T-helper 17 cell (primary cell): Measurements from ENCODE around the gene TRAPPC3. TPM values are rescaled to one million over a fixed set of nuclear protein-coding genes. Genes with fewer than 3 reads are reported as not detected.
A peak's percentile ranks its signal among the peaks of the same experiment; 100 is the strongest.

Experiments used
- ATAC-seq: fragments of 150-1000 bp; cut with Tn5 transposase; 2 replicates; pipeline ENCODE4 v1.10.0; 2021; ENCODE audit warnings: mild to moderate bottlenecking, moderate library complexity
- DNase-seq, 3 donors: peaks; one replicate each; pipeline versions ENCODE4 v3.0.0 to v3.0.0-alpha.2; 2020 to 2021
- H3K9me3 ChIP-seq: one replicate; pipeline ENCODE4 v1.7.0; 2013; ENCODE audit warnings: low read length, mild to moderate bottlenecking; ENCODE audit not compliant: control insufficient read depth, poor library complexity, severe bottlenecking
- H3K27ac Mint-ChIP-seq: one replicate; pipeline ENCODE4 v1.8.0; 2022; ENCODE audit warnings: mild to moderate bottlenecking, moderate library complexity, mixed read lengths
- H3K27me3 Mint-ChIP-seq: one replicate; pipeline ENCODE4 v1.8.0; 2022; ENCODE audit warnings: mixed read lengths
- H3K36me3 Mint-ChIP-seq: one replicate; pipeline ENCODE4 v1.8.0; 2022; ENCODE audit warnings: low read depth, mixed read lengths
- H3K4me1 Mint-ChIP-seq: one replicate; pipeline ENCODE4 v1.8.0; 2022; ENCODE audit warnings: mild to moderate bottlenecking, mixed read lengths
- H3K4me3 Mint-ChIP-seq: one replicate; pipeline ENCODE4 v1.8.0; 2022; ENCODE audit warnings: mild to moderate bottlenecking, moderate library complexity, mixed read lengths
- total RNA-seq, 4 donors: library from RNA in 2 of 4; stranded (reverse) in 2 of 4; gene quantifications; one replicate each; pipeline ENCODE4 v1.2.3 and lab custom pipeline; 2022 to 2026

Gene TRAPPC3
- total RNA-seq, 2 donors from 2014 or later: 35.0 to 37.8 TPM

GRCh38 chr1:36135796-36136195, 13.5 kb downstream of the TRAPPC3 start:
- no peak overlapping the region for H3K4me3 Mint-ChIP-seq
- ATAC-seq (no peak), DNase-seq (no peak)
- H3K4me1 Mint-ChIP-seq: peaks cover 4% of the 10 kb centered on the region
- peaks cover 4% of the 10 kb centered on the region for H3K36me3 Mint-ChIP-seq
- H3K9me3 ChIP-seq: no peaks in the 10 kb centered on the region
- no peaks in the 10 kb centered on the region for H3K27me3 Mint-ChIP-seq
- H3K27ac Mint-ChIP-seq: peak overlapping the region; percentile 43

GRCh38 chr1:36135330-36135667, 14.0 kb downstream of the TRAPPC3 start:
- H3K9me3 ChIP-seq: no peaks in the 10 kb centered on the region
- Mint-ChIP-seq H3K4me3 (no peak overlapping the region), H3K4me1 (peaks cover 2% of the 10 kb centered on the region), H3K27me3 (no peaks in the 10 kb centered on the region), H3K36me3 (peaks cover 4% of the 10 kb centered on the region), H3K27ac (no peak overlapping the region)
- no peak for ATAC-seq
- no peak for DNase-seq

GRCh38 chr1:36134505-36135329, 14.6 kb downstream of the TRAPPC3 start:
- DNase-seq (no peak), ATAC-seq (peak; percentile 59)
- no peaks in the 10 kb centered on the region for H3K4me1 Mint-ChIP-seq
- peaks cover 4% of the 10 kb centered on the region for H3K36me3 Mint-ChIP-seq
- peak overlapping the region; percentile 21 for H3K27ac Mint-ChIP-seq
- no peaks in the 10 kb centered on the region for H3K9me3 ChIP-seq
- no peaks in the 10 kb centered on the region for H3K27me3 Mint-ChIP-seq
- no peak overlapping the region for H3K4me3 Mint-ChIP-seq

DNA sequence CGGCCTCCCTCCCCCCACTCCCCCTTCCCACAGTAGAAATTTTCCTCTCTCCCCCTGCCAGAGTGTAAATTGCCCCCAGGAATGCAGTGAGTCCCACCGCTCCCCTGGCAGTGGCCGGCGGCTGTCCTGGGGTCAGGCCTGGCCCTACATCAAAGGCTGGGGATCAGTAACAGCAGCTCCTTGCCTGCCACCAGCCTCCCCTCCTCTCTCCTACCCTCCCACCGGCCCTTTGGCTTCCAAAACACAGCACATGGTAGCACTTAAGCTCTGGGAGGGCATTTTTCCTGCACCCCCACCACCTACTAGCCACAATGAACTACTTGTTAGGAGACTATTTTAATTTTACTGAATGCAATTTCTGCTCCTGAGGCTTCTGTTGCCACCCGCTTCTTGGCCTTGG, 15.3 kb downstream of the TRAPPC3 start:
- H3K27me3 Mint-ChIP-seq: no peaks in the 10 kb centered on the region
- H3K36me3 Mint-ChIP-seq: peaks cover 2% of the 10 kb centered on the region
- H3K27ac Mint-ChIP-seq: no peak overlapping the region
- no peak overlapping the region for H3K4me3 Mint-ChIP-seq
- ATAC-seq: no peak
- no peak for DNase-seq
- no peaks in the 10 kb centered on the region for H3K9me3 ChIP-seq
- H3K4me1 Mint-ChIP-seq: no peaks in the 10 kb centered on the region

DNA sequence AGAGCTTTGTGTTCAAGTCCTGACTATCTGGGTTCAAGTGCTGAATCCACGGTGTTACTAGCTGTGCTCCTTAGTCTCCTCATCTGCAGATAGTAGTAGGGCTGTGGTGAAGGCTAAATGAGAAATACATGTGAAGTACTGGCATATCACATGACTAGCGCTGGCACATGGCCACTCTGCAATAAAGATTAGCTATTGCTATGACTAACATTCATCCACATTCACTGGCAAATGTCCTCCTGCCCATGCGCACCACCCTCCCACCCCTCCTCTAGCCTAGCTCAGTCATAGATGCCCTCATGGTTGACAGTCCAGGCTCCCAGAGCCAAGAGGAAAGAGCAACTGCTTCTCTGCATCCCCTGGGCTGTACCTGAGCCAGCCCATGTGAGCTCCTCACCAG, 15.8 kb downstream of the TRAPPC3 start:
- H3K4me1 Mint-ChIP-seq: no peaks in the 10 kb centered on the region
- DNase-seq (no peak), ATAC-seq (no peak)
- no peak overlapping the region for H3K27ac Mint-ChIP-seq
- H3K27me3 Mint-ChIP-seq: no peaks in the 10 kb centered on the region
- H3K36me3 Mint-ChIP-seq: peaks cover 2% of the 10 kb centered on the region
- H3K4me3 Mint-ChIP-seq: no peak overlapping the region
- no peaks in the 10 kb centered on the region for H3K9me3 ChIP-seq

GRCh38 chr1:36132029-36132428, 17.3 kb downstream of the TRAPPC3 start:
- H3K27ac Mint-ChIP-seq: no peak overlapping the region

GRCh38 chr1:36128905-36129206, 20.4 kb downstream of the TRAPPC3 start:
- DNase-seq (no peak), ATAC-seq (no peak)
- no peaks in the 10 kb centered on the region for H3K36me3 Mint-ChIP-seq
- H3K27ac Mint-ChIP-seq: peak overlapping the region; percentile 71
- peaks cover 18% of the 10 kb centered on the region for H3K4me1 Mint-ChIP-seq
- H3K9me3 ChIP-seq: no peaks in the 10 kb centered on the region
- peaks cover 21% of the 10 kb centered on the region for H3K27me3 Mint-ChIP-seq
- H3K4me3 Mint-ChIP-seq: no peak overlapping the region

More at GRCh38 chr1:36132029-36132428, 17.3 kb downstream of the TRAPPC3 start:
- Mint-ChIP-seq H3K4me1 (peaks cover 3% of the 10 kb centered on the region), H3K4me3 (no peak overlapping the region), H3K36me3 (no peaks in the 10 kb centered on the region), H3K27me3 (no peaks in the 10 kb centered on the region)
- DNase-seq (no peak), ATAC-seq (no peak)
- no peaks in the 10 kb centered on the region for H3K9me3 ChIP-seq

GRCh38 chr1:36128126-36128904, 21.0 kb downstream of the TRAPPC3 start:
- H3K9me3 ChIP-seq: no peaks in the 10 kb centered on the region
- peaks cover 3% of the 10 kb centered on the region for H3K36me3 Mint-ChIP-seq
- ATAC-seq (no peak), DNase-seq (no peak)
- H3K4me1 Mint-ChIP-seq: peaks cover 23% of the 10 kb centered on the region
- H3K27ac Mint-ChIP-seq: no peak overlapping the region
- no peak overlapping the region for H3K4me3 Mint-ChIP-seq
- H3K27me3 Mint-ChIP-seq: peaks cover 26% of the 10 kb centered on the region

GRCh38 chr1:36126797-36127500, 22.3 kb downstream of the TRAPPC3 start:
- peaks cover 32% of the 10 kb centered on the region for H3K4me1 Mint-ChIP-seq
- H3K36me3 Mint-ChIP-seq: peaks cover 9% of the 10 kb centered on the region
- H3K9me3 ChIP-seq: no peaks in the 10 kb centered on the region
- peak overlapping the region; percentile 49 for H3K4me3 Mint-ChIP-seq
- H3K27me3 Mint-ChIP-seq: peaks cover 40% of the 10 kb centered on the region
- DNase-seq: no peak
- no peak for ATAC-seq
- no peak overlapping the region for H3K27ac Mint-ChIP-seq

- H3K4me3 Mint-ChIP-seq: peak overlapping the region; percentile 78
- H3K36me3 Mint-ChIP-seq: peaks cover 9% of the 10 kb centered on the region
- no peak overlapping the region for H3K27ac Mint-ChIP-seq
- H3K4me1 Mint-ChIP-seq: peaks cover 32% of the 10 kb centered on the region
- H3K9me3 ChIP-seq: no peaks in the 10 kb centered on the region
- DNase-seq (no peak), ATAC-seq (no peak)
- H3K27me3 Mint-ChIP-seq: peaks cover 43% of the 10 kb centered on the region
Observed at GRCh38 chr1:36126005-36126716, 23.1 kb downstream of the TRAPPC3 start.

DNA sequence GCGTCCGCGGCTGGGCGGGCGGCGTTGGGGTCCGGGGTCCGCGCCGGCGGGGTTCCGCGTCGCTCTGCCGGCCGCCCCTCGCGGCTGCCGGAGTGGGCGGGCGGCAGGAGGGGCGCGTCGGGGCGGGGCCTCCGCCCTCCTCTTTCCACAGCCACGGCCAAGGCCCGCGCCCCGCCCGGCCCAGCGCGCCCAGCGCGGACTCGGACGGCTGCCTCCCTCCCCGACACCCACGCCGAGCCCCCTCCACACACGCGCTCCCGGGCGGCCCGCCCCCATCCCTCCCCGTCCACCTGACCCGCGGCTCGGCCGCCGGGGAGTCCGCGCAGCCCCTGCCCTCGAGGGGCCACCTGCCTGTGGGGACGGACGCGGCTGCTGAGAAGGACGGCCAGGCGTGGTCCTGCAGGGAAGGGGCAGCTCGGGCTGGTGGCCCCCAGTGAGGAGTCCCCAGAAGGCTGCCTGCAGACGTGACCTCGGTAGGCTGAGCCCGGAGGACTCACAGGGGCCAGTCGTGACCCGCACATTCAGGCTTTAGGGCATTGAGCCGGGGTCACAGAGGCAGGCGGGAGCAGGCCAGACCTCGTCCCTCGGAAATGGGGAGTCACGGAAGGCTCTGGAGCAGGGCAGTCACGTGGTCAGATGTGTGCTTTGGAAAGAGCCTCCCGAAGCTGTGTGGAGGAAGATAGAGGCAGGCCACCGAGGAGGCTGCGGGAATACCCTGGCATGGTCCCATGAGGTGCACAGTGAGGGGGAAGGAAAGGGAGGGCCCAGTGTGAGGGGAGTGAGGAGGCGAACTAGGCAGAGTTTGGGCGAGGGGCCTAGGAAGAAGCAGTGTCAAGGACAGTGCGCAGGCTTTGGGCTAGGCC, 23.9 kb downstream of the TRAPPC3 start, which contains the start of gene COL8A2:
TSS of gene COL8A2 (minus strand) at position 94 of the 863 bp plus-strand sequence. CDS start 24,980 bp downstream, outside the sequence.
- DNase-seq (no peak), ATAC-seq (peak; percentile 50)
- Mint-ChIP-seq H3K36me3 (peaks cover 9% of the 10 kb centered on the region), H3K27ac (no peak within 1 kb of the TSS), H3K27me3 (peaks cover 45% of the 10 kb centered on the region), H3K4me1 (peaks cover 32% of the 10 kb centered on the region), H3K4me3 (peak within 1 kb of the TSS; percentile 78)
- no peaks in the 10 kb centered on the region for H3K9me3 ChIP-seq
